ENCODE measurements around the gene HDLBP.

The HDLBP gene

GRCh38 chr2:241202268-241202585, 113.2 kb downstream of the HDLBP start:
- no peaks in the 10 kb centered on the region for H3K27me3 ChIP-seq (ENCODE audit: insufficient read depth, poor library complexity, severe bottlenecking)
- no peak for DNase-seq (ENCODE audit: low spot score)
- no peaks in the 10 kb centered on the region for H3K9me3 ChIP-seq (ENCODE audit: severe bottlenecking)
- no peak overlapping the region for H3K4me3 ChIP-seq (ENCODE audit: severe bottlenecking)
- no peak overlapping the region for H3K27ac ChIP-seq (ENCODE audit: poor library complexity, severe bottlenecking)
- H3K4me1 ChIP-seq (ENCODE audit: insufficient read depth, poor library complexity, severe bottlenecking): no peaks in the 10 kb centered on the region
- H3K36me3 ChIP-seq (ENCODE audit: low read depth): no peaks in the 10 kb centered on the region
- TF ChIP-seq CTCF (IDR thresholded peaks at IDR 0.05; ENCODE audit: poor library complexity, severe bottlenecking): no peak
- no peak for ATAC-seq (ENCODE audit: low read depth)

- DNase-seq (ENCODE audit: low spot score): peak; percentile 46
- no peak for ATAC-seq (ENCODE audit: low read depth)
- Histone ChIP-seq H3K4me1 (ENCODE audit: insufficient read depth, poor library complexity, severe bottlenecking) (no peaks in the 10 kb centered on the region), H3K27me3 (ENCODE audit: insufficient read depth, poor library complexity, severe bottlenecking) (no peaks in the 10 kb centered on the region), H3K27ac (ENCODE audit: poor library complexity, severe bottlenecking) (no peak overlapping the region), H3K4me3 (ENCODE audit: severe bottlenecking) (no peak overlapping the region), H3K36me3 (ENCODE audit: low read depth) (no peaks in the 10 kb centered on the region), H3K9me3 (ENCODE audit: severe bottlenecking) (no peaks in the 10 kb centered on the region)
- TF ChIP-seq CTCF (IDR thresholded peaks at IDR 0.05; ENCODE audit: poor library complexity, severe bottlenecking): no peak
Observed at GRCh38 chr2:241201445-241202267, 113.8 kb downstream of the HDLBP start.

- H3K27ac ChIP-seq (ENCODE audit: poor library complexity, severe bottlenecking): no peak overlapping the region
- peak; percentile 51 for DNase-seq (ENCODE audit: low spot score)
- ATAC-seq (ENCODE audit: low read depth): no peak
- no peak for TF ChIP-seq CTCF (IDR thresholded peaks at IDR 0.05; ENCODE audit: poor library complexity, severe bottlenecking)
- H3K4me3 ChIP-seq (ENCODE audit: severe bottlenecking): no peak overlapping the region
- H3K36me3 ChIP-seq (ENCODE audit: low read depth): no peaks in the 10 kb centered on the region
- no peaks in the 10 kb centered on the region for H3K4me1 ChIP-seq (ENCODE audit: insufficient read depth, poor library complexity, severe bottlenecking)
- no peaks in the 10 kb centered on the region for H3K9me3 ChIP-seq (ENCODE audit: severe bottlenecking)
- no peaks in the 10 kb centered on the region for H3K27me3 ChIP-seq (ENCODE audit: insufficient read depth, poor library complexity, severe bottlenecking)
Observed at GRCh38 chr2:241200822-241201395, 114.6 kb downstream of the HDLBP start.

GRCh38 chr2:241199897-241200821, 115.3 kb downstream of the HDLBP start:
- H3K27ac ChIP-seq (ENCODE audit: poor library complexity, severe bottlenecking): no peak overlapping the region
- H3K4me3 ChIP-seq (ENCODE audit: severe bottlenecking): no peak overlapping the region
- TF ChIP-seq CTCF (IDR thresholded peaks at IDR 0.05; ENCODE audit: poor library complexity, severe bottlenecking): no peak
- H3K27me3 ChIP-seq (ENCODE audit: insufficient read depth, poor library complexity, severe bottlenecking): no peaks in the 10 kb centered on the region
- no peaks in the 10 kb centered on the region for H3K36me3 ChIP-seq (ENCODE audit: low read depth)
- no peaks in the 10 kb centered on the region for H3K4me1 ChIP-seq (ENCODE audit: insufficient read depth, poor library complexity, severe bottlenecking)
- H3K9me3 ChIP-seq (ENCODE audit: severe bottlenecking): no peaks in the 10 kb centered on the region
- ATAC-seq (ENCODE audit: low read depth) (no peak), DNase-seq (ENCODE audit: low spot score) (peak; percentile 63)

Measured in RWPE2 (cell line).